Stimulated activated naive CD8-positive, alpha-beta T cell treated with anti-CD3 and anti-CD28 coated beads, Interleukin-15, amount 100 ng/mL, for 72 hours (primary cell): Measurements from ENCODE around the gene PCSK6.

Experiments used
- ATAC-seq: fragments of 150-1000 bp; cut with Tn5 transposase; 2 replicates; pipeline ENCODE4 v1.10.0; 2021; ENCODE audit warnings: mild to moderate bottlenecking, moderate library complexity
- DNase-seq, 2 donors: peaks; one replicate each; pipeline ENCODE4 v3.0.0; 2021 to 2022
- H3K27ac Mint-ChIP-seq, 2 donors: one replicate each; pipeline ENCODE4 v1.8.0; 2022; ENCODE audit warnings: mild to moderate bottlenecking in 2 of 2, mixed read lengths in 2 of 2, moderate library complexity in 2 of 2
- H3K27me3 Mint-ChIP-seq: one replicate; pipeline ENCODE4 v1.8.0; 2022; ENCODE audit warnings: mixed read lengths
- H3K4me1 Mint-ChIP-seq: one replicate; pipeline ENCODE4 v1.8.0; 2022; ENCODE audit warnings: mild to moderate bottlenecking, mixed read lengths
- H3K4me3 Mint-ChIP-seq, 2 donors: one replicate each; pipeline ENCODE4 v1.8.0; 2022; ENCODE audit warnings: mild to moderate bottlenecking in 2 of 2, mixed read lengths in 2 of 2, moderate library complexity in 1 of 2
- H3K9me3 Mint-ChIP-seq, 2 donors: one replicate each; pipeline ENCODE4 v1.8.0; 2022; ENCODE audit warnings: mixed read lengths in 2 of 2

Gene PCSK6

GRCh38 chr15:101264011-101264410 lies 225.5 kb downstream of the PCSK6 start:
- H3K27me3 Mint-ChIP-seq, result peaks cover under 1% of the 10 kb centered on the region
- H3K9me3 Mint-ChIP-seq, result no peaks in the 10 kb centered on the region
- no peak overlapping the region for H3K4me3 Mint-ChIP-seq
- ATAC-seq (peak; percentile 42), DNase-seq (no peak)
- peaks cover 8% of the 10 kb centered on the region for H3K4me1 Mint-ChIP-seq
- no peak overlapping the region for H3K27ac Mint-ChIP-seq

- Mint-ChIP-seq H3K4me3 (no peak overlapping the region), H3K27ac (no peak overlapping the region), H3K27me3 (peaks cover 9% of the 10 kb centered on the region), H3K4me1 (peaks cover 12% of the 10 kb centered on the region), H3K9me3 (no peaks in the 10 kb centered on the region)
- DNase-seq (no peak), ATAC-seq (no peak)
Measured at GRCh38 chr15:101262551-101262950, 227.0 kb downstream of the PCSK6 start.

- Mint-ChIP-seq H3K4me3 (no peak overlapping the region), H3K4me1 (peaks cover 33% of the 10 kb centered on the region), H3K27ac (no peak overlapping the region), H3K9me3 (no peaks in the 10 kb centered on the region), H3K27me3 (peaks cover 9% of the 10 kb centered on the region)
- DNase-seq (peak; percentile 29 to 39), ATAC-seq (peak; percentile 68)
Measured at GRCh38 chr15:101258238-101259144, 231.0 kb downstream of the PCSK6 start.

GRCh38 chr15:101256757-101257156 lies 232.8 kb downstream of the PCSK6 start:
- no peak for ATAC-seq
- no peak overlapping the region for H3K27ac Mint-ChIP-seq

GRCh38 chr15:101255615-101256241 lies 233.8 kb downstream of the PCSK6 start:
- H3K27ac Mint-ChIP-seq, result no peak overlapping the region
- no peak for DNase-seq
- no peak for ATAC-seq
- peaks cover 9% of the 10 kb centered on the region for H3K27me3 Mint-ChIP-seq
- H3K4me3 Mint-ChIP-seq, result no peak overlapping the region
- H3K4me1 Mint-ChIP-seq, result peaks cover 39% of the 10 kb centered on the region
- no peaks in the 10 kb centered on the region for H3K9me3 Mint-ChIP-seq

More at GRCh38 chr15:101256757-101257156, 232.8 kb downstream of the PCSK6 start:
- Mint-ChIP-seq H3K4me1 (peaks cover 39% of the 10 kb centered on the region), H3K4me3 (no peak overlapping the region), H3K27me3 (peaks cover 9% of the 10 kb centered on the region), H3K9me3 (no peaks in the 10 kb centered on the region)
- DNase-seq, result no peak

- no peaks in the 10 kb centered on the region for H3K9me3 Mint-ChIP-seq
- H3K4me3 Mint-ChIP-seq, result no peak overlapping the region
- peaks cover 44% of the 10 kb centered on the region for H3K4me1 Mint-ChIP-seq
- DNase-seq (no peak), ATAC-seq (no peak)
- H3K27ac Mint-ChIP-seq, result no peak overlapping the region
- H3K27me3 Mint-ChIP-seq, result peaks cover 9% of the 10 kb centered on the region
Measured at GRCh38 chr15:101255051-101255395, 234.5 kb downstream of the PCSK6 start.

DNA sequence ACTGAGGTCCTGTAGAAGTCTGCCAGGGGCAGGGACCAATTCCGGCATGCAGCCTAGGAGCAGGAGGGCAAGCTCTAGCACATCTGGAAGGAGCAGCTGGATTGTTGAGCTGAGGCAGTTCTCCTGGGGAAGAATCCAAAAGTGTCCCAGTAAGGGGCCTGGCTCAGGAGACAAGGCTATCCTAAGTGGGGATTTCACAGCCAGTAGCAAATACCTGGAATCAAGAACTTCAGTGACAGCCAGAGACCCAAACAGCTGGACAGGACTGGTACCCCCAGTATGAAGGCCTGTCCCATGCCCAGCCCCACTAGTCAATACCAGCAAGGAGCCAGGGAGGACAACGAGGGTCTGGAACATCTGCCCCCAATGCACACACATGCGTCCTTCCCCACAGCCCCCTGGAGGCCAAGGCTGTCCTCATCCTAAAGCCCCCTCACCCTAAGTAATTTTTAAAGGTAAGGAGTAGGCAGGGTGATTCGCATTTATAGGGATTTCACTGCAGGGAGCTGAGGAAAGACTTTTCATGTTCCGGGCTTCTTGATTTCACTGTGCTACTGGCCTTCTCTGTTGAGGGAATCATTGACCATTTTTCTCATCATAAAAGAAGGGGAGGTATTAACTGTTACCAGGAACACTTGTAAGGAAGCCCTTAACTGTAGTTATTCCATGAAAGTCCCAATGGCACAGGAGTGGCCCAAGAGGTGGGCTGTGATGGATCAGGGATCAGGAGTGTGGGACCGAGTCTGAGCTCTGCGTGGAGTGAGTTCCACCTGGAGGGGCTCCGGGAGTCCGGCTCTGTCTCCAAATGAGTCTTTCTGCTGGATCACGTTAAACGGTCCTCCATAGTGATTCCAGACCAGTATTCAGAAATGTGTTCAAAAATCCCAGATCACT lies 235.1 kb downstream of the PCSK6 start:
- no peak overlapping the region for H3K27ac Mint-ChIP-seq
- ATAC-seq (no peak), DNase-seq (no peak)
- H3K9me3 Mint-ChIP-seq, result no peaks in the 10 kb centered on the region
- no peak overlapping the region for H3K4me3 Mint-ChIP-seq
- H3K4me1 Mint-ChIP-seq, result peaks cover 50% of the 10 kb centered on the region
- peaks cover 9% of the 10 kb centered on the region for H3K27me3 Mint-ChIP-seq
